ENCODE measurements around the gene PACSIN3. TPM values are rescaled to one million over a fixed set of nuclear protein-coding genes. Genes with fewer than 3 reads are reported as not detected.

PACSIN3 gene
- total RNA-seq: 13.4 and 15.6 TPM in 2 replicates

GRCh38 chr11:47186076-47186699 lies at the start of gene PACSIN3:
PACSIN3 (minus strand) TSS chr11:47186434; CDS start chr11:47182727, 3,707 bp downstream.

GRCh38 chr11:47176328-47177228 lies 9.7 kb downstream of the PACSIN3 start, which contains the start of gene ARFGAP2:
ARFGAP2 (minus strand) TSS chr11:47176879; CDS start chr11:47176853, 26 bp downstream.

Other genes starting within 250 kb of the PACSIN3 start
- 13.1 and 15.3 TPM in 2 replicates for gene CSTPP1, start 249.7 kb downstream of the PACSIN3 start, total RNA-seq
- 152 TPM in 2 replicates for gene ARFGAP2, start 9.6 kb downstream of the PACSIN3 start, total RNA-seq
- 52.3 and 55.6 TPM in 2 replicates for gene DDB2, start 28.5 kb upstream of the PACSIN3 start, total RNA-seq
- gene ACP2, start 62.4 kb upstream of the PACSIN3 start, total RNA-seq: 18.8 and 26.1 TPM in 2 replicates
- gene NR1H3, start 71.6 kb upstream of the PACSIN3 start, total RNA-seq: 8.8 and 12.3 TPM in 2 replicates
- gene MADD, start 83.7 kb upstream of the PACSIN3 start, total RNA-seq: 12.3 and 17.2 TPM in 2 replicates
- not detected in 2 replicates for gene MYBPC3, start 166.3 kb upstream of the PACSIN3 start, total RNA-seq
- gene SPI1, start 192.1 kb upstream of the PACSIN3 start, total RNA-seq: not detected in 2 replicates
- 45.1 and 53.3 TPM in 2 replicates for gene SLC39A13, start 222.2 kb upstream of the PACSIN3 start, total RNA-seq
- gene PSMC3, start 240.0 kb upstream of the PACSIN3 start, total RNA-seq: 229 and 249 TPM in 2 replicates